Skeletal muscle tissue (tissue), 4 donors: Measurements from ENCODE around the gene POM121L2. TPM values are rescaled to one million over a fixed set of nuclear protein-coding genes. Genes with fewer than 3 reads are reported as not detected.
"Not testable (repeated sequence)": the region's sequence is repeated elsewhere in the genome, so short reads cannot be mapped to it uniquely, and the experiment has no call there.

Source experiments
- H3K27ac ChIP-seq: one replicate; pipeline ENCODE4 v1.7.0; 2013; ENCODE audit warnings: mild to moderate bottlenecking, low read depth, low read length, inconsistent platforms
- H3K27me3 ChIP-seq, 3 donors: one replicate each; pipeline ENCODE4 v1.7.0; 2013; ENCODE audit warnings: low read length in 3 of 3; ENCODE audit not compliant: control insufficient read depth in 3 of 3, insufficient read depth in 3 of 3
- H3K36me3 ChIP-seq, 3 donors: one replicate each; pipeline ENCODE4 v1.7.0; 2013; ENCODE audit warnings: low read length in 3 of 3; ENCODE audit not compliant: control insufficient read depth in 3 of 3, insufficient read depth in 3 of 3
- H3K4me1 ChIP-seq, 3 donors: one replicate each; pipeline ENCODE4 v1.7.0; 2013; ENCODE audit warnings: low read length in 3 of 3, mild to moderate bottlenecking in 3 of 3; ENCODE audit not compliant: control insufficient read depth in 3 of 3, insufficient read depth in 3 of 3
- H3K4me3 ChIP-seq, 3 donors: one replicate each; pipeline ENCODE4 v1.7.0; 2013; ENCODE audit warnings: low read length in 3 of 3
- H3K9ac ChIP-seq, 3 donors: one replicate each; pipeline ENCODE4 v1.7.0; 2013; ENCODE audit warnings: low read length in 3 of 3, mild to moderate bottlenecking in 3 of 3, moderate library complexity in 2 of 3, low read depth in 1 of 3
- H3K9me3 ChIP-seq, 3 donors: one replicate each; pipeline ENCODE4 v1.7.0; 2013; ENCODE audit warnings: low read length in 3 of 3; ENCODE audit not compliant: control insufficient read depth in 3 of 3
- total RNA-seq: library from RNA; depleted of rRNA; stranded (reverse); fragments of >200 nt; gene quantifications from one replicate; pipeline ENCODE4 v1.2.3, GENCODE V29; 2014
- donor health status: Osteomylitis.

Gene POM121L2
- total RNA-seq, 1 donor from 2014 or later, result not detected

GRCh38 chr6:27267003-27267402 is 45.1 kb downstream of the POM121L2 start:
- not testable (repeated sequence) for H3K27ac ChIP-seq, H3K36me3 ChIP-seq, H3K4me3 ChIP-seq, H3K4me1 ChIP-seq, H3K9ac ChIP-seq, H3K9me3 ChIP-seq
- peaks cover 10 to 47% (median 11%) of the 10 kb centered on the region in 3 donors for H3K27me3 ChIP-seq

- Histone ChIP-seq H3K9ac (no peak overlapping the region), H3K9me3 (no peaks in the 10 kb centered on the region)
These were observed 48.2 kb downstream of the POM121L2 start for GRCh38 chr6:27263886-27264285.

GRCh38 chr6:27260836-27261375 is 51.2 kb downstream of the POM121L2 start:
- H3K27me3 ChIP-seq, result peaks cover 11 to 51% (median 21%) of the 10 kb centered on the region in 3 donors

More at GRCh38 chr6:27263886-27264285, 48.2 kb downstream of the POM121L2 start:
- H3K4me1 ChIP-seq, result no peaks in the 10 kb centered on the region
- no peaks in the 10 kb centered on the region for H3K36me3 ChIP-seq
- peaks cover 20 to 61% (median 26%) of the 10 kb centered on the region in 3 donors for H3K27me3 ChIP-seq
- H3K27ac ChIP-seq, result no peak overlapping the region
- no peak overlapping the region for H3K4me3 ChIP-seq

GRCh38 chr6:27260369-27260768 is 51.7 kb downstream of the POM121L2 start:
- H3K4me1 ChIP-seq, result no peaks in the 10 kb centered on the region
- H3K9ac ChIP-seq, result no peak overlapping the region
- no peaks in the 10 kb centered on the region for H3K36me3 ChIP-seq
- no peaks in the 10 kb centered on the region for H3K9me3 ChIP-seq
- H3K4me3 ChIP-seq, result no peak overlapping the region
- H3K27ac ChIP-seq, result no peak overlapping the region
- peaks cover 11 to 51% (median 21%) of the 10 kb centered on the region in 3 donors for H3K27me3 ChIP-seq

More at GRCh38 chr6:27260836-27261375, 51.2 kb downstream of the POM121L2 start:
- Histone ChIP-seq H3K9me3 (no peaks in the 10 kb centered on the region), H3K27ac (no peak overlapping the region), H3K4me1 (no peaks in the 10 kb centered on the region), H3K36me3 (no peaks in the 10 kb centered on the region), H3K9ac (no peak overlapping the region), H3K4me3 (no peak overlapping the region)

Other genes starting within 250 kb of the POM121L2 start
- 1.6 TPM for gene PRSS16, start 64.6 kb downstream of the POM121L2 start, total RNA-seq
- gene ZNF391, start 76.5 kb upstream of the POM121L2 start, total RNA-seq, result 2.1 TPM
- 11.5 TPM for gene ZNF184, start 160.8 kb upstream of the POM121L2 start, total RNA-seq